Measurements from ENCODE around the gene CMTM5. TPM values are rescaled to one million over a fixed set of nuclear protein-coding genes. Genes with fewer than 3 reads are reported as not detected.

CMTM5 gene
- total RNA-seq, 1 experiment from 2014 or later: 0.14 TPM

DNA sequence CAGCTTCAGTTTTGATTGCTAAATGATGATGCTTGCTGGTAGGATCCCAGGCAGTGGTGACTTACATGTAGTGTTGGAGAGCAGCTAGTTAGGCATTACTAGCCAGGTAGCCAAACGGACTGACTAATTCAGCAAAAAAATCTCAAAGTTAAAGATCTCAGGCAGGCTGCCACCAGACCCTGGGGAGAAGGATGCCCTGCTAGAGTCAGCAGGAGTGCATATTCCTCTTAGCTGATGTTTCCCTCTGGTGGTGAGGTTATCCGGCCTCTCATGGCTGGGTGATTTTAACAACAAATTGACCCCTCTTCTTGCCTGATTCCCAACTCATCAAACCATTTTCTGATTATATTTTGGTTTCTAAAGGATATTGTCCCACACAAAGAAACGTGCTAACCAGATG is 14.6 kb upstream of the CMTM5 start:
- DNase-seq: peak; percentile 74
- Histone ChIP-seq H3K27me3 (ENCODE audit: control insufficient read depth, insufficient read depth, low read length) (peaks cover 2% of the 10 kb centered on the region; the same call in 1 of the 2 replicates), H3K36me3 (replicated peaks; ENCODE audit: control insufficient read depth, insufficient read depth, low read length) (peaks cover 1% of the 10 kb centered on the region; the same call in 1 of the 2 replicates), H3K4me3 (ENCODE audit: insufficient read depth, low read depth, low read length) (no peak overlapping the region)

DNA sequence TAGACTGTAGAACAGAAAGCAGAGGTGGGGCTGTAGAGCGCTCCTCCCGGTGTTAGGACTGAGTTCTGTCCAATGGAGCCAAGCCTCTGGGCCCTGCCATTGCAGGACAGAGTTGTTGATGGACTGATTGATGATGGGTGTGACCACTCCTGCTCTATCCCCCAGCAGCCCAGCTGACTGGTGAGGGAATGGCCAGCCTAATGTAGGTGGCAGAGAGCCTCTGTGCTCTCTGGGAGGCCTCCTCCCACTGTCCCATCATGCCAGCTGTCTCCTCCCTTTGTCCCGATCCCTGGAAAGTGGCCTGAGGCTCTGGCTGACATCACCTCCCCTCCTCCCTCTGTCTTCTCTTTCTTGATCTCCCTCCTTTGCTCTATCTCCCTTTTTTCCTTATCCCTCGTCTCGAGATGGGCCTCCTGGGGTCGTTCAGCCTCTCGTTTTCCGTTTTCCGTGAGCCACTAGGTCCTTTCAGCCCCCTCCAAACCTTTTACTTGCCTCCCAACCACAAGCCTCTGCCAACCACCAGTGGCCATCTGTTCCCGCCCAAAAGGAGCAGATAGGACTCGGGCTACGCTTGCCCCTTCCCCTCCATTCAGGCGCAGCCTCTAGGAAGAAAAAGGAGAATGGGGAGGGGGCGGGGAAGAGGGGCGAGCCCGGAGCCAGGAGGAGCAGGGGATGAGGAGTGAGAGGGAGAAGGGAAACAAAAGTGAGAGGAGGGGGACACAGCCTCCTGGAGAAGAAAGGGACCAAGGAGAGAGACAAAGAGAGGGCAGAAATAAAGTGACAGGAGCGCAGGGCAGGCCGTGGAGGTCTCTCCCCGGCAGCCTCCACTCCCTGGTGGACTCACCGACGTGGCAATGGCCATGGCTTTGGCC is 12.4 kb upstream of the CMTM5 start:
- Histone ChIP-seq H3K4me3 (ENCODE audit: insufficient read depth, low read depth, low read length) (peak overlapping the region; percentile 84), H3K36me3 (replicated peaks; ENCODE audit: control insufficient read depth, insufficient read depth, low read length) (no peaks in the 10 kb centered on the region; the same call in 1 of the 2 replicates), H3K27me3 (ENCODE audit: control insufficient read depth, insufficient read depth, low read length) (peaks cover 9% of the 10 kb centered on the region)
- DNase-seq: peak; percentile 89

DNA sequence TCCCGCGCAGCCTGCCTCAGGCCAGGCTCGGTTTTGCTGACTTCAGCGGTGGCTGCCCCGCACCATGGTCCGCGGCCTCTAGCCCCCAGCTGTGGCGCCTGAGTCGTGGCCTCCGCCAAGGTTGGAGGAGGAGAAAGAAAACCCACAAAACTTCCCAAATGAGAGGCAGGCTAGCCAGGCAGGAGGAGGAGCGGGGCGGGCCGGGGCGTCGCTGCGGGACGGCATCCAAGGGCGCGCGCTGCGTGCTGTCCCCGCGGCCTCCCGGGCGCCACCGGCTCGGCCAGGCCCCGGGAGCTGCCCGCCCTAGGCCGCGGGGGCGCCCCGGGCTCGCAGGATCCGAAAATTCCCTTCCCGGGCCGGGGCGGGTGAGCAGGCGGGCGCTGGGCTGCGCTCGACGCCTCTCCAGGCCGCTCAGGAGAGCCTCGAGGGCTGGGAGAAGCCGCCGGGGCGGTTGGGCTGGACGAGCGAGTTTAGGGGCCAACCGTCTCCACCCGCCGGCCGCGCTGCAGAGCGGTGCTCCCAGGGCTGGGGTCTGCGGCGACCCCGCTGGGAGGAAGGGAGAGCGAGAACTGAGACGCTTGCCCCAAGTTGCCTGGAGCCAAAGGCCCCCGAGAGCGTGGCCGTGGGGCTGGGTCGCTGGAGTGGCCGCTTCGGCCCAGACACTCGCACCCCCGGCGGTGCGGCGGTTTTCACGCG is 11.7 kb upstream of the CMTM5 start, which contains the start of gene EFS:
Gene EFS (minus strand): TSS at position 137 of the 696 bp plus-strand sequence. CDS start 147 bp downstream, outside the sequence.
- Histone ChIP-seq H3K36me3 (replicated peaks; ENCODE audit: control insufficient read depth, insufficient read depth, low read length) (no peaks in the 10 kb centered on the region; the same call in 1 of the 2 replicates), H3K27me3 (ENCODE audit: control insufficient read depth, insufficient read depth, low read length) (peaks cover 9% of the 10 kb centered on the region), H3K4me3 (ENCODE audit: insufficient read depth, low read depth, low read length) (peak within 1 kb of the TSS; percentile 84)
- peak; percentile 88 for DNase-seq

DNA sequence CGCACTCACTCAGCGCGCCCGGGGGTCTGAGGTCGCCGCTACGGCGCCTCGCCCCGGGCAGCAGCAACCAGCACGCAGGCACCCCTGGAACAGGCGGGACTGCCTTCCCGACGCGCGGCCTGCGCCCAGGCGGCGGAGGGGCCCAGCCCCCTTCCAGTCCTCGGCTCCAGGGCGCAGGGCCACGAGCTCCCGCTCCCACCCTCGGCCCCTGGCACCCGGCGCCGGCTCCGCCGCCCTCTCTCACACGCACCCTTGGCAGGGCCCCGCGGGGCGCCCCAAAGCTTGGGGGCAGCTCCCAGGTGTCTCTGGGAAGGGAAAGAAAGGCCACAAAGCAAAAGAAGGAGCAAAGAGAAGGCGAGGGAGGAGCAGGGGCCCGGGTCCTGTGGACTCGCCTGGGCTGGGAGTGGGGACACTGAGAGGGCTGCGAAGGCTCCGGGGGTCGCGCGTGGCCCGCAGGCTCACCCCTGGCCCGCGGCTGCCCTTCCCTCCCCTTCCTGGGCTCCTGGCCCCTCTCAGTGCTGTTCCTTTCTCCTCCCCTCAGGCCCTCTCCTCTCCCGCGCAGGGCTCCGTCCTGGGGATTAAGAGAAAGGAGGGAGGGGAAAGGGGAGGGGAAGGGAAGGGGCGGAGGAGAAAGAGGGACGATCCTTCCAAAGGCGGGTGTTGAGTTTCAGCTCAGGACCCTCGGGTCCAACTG is 11.0 kb upstream of the CMTM5 start:
- Histone ChIP-seq H3K27me3 (ENCODE audit: control insufficient read depth, insufficient read depth, low read length) (peaks cover 9% of the 10 kb centered on the region), H3K36me3 (replicated peaks; ENCODE audit: control insufficient read depth, insufficient read depth, low read length) (no peaks in the 10 kb centered on the region), H3K4me3 (ENCODE audit: insufficient read depth, low read depth, low read length) (peak overlapping the region; percentile 84)
- DNase-seq: peak; percentile 97

DNA sequence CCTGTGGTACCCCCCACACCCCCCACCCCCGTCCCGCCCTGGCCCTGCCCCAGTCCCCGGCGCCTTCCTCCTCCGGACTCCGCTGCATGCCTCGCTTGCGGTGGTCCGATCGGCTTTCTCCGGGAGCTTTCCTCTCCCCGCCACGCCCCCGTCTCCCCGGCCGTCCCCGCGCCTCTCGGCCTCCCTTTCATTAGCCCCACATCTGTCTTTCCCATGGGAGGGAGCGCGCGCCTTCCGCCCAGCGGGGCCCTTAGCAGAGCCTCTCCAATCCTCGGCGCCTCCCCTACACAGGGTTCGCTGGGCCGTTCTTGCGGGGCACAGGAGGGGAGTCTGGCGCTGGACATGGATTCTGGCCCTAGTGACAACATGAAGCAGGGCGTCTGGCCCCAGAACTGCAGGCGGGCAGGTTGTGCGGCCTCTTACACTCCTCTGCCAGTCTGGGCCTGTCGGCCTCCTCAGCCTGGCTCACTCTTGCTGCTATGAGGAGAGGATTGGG is 10.4 kb upstream of the CMTM5 start:
- DNase-seq: no peak
- Histone ChIP-seq H3K4me3 (ENCODE audit: insufficient read depth, low read depth, low read length) (peak overlapping the region; percentile 84), H3K36me3 (replicated peaks; ENCODE audit: control insufficient read depth, insufficient read depth, low read length) (no peaks in the 10 kb centered on the region), H3K27me3 (ENCODE audit: control insufficient read depth, insufficient read depth, low read length) (peaks cover 9% of the 10 kb centered on the region)

DNA sequence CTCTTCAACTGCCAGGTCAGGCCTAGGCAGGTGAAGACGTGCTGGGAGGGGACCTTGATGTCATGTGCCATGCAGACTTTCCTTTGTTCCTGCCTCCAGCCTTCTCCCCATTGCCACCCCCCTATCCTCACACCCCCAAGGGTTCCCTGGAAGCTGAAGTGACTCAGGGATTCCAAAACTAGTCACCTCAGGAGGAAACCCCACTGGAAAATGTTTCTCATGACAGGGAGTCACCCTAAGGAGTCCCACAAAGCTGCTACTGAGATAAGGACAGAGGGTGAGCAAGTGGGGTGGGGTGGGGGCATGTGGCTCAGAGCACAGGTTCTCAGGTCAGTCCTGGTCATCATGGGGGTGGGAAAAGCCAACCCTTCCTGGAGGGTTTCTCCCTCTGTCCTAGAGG is 6.6 kb upstream of the CMTM5 start:
- no peak for DNase-seq
- Histone ChIP-seq H3K4me3 (ENCODE audit: insufficient read depth, low read depth, low read length) (no peak overlapping the region), H3K27me3 (ENCODE audit: control insufficient read depth, insufficient read depth, low read length) (peaks cover 8% of the 10 kb centered on the region), H3K36me3 (replicated peaks; ENCODE audit: control insufficient read depth, insufficient read depth, low read length) (no peaks in the 10 kb centered on the region)

DNA sequence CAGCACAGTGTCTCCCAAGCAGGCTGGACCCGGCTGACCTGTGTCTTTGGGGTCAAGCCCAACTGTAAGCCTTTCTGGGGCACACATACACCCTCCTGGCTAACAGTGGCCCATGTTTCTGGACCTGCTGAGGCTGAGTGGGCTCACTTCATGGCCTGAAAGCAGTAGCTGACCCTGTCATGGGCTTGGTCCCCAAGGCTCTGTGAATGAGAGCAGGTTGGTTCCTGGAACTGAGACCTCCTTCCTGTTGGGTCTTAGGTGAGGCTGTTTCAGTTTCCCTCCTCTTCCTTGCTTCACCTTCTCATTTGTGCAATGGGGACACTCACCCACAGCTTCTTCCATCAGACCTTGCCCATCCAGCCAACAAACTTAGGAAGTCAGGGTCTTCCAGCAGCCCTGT is 5.0 kb upstream of the CMTM5 start:
- no peak for DNase-seq
- Histone ChIP-seq H3K27me3 (ENCODE audit: control insufficient read depth, insufficient read depth, low read length) (peaks cover 9% of the 10 kb centered on the region), H3K4me3 (ENCODE audit: insufficient read depth, low read depth, low read length) (no peak overlapping the region), H3K36me3 (replicated peaks; ENCODE audit: control insufficient read depth, insufficient read depth, low read length) (no peaks in the 10 kb centered on the region)

DNA sequence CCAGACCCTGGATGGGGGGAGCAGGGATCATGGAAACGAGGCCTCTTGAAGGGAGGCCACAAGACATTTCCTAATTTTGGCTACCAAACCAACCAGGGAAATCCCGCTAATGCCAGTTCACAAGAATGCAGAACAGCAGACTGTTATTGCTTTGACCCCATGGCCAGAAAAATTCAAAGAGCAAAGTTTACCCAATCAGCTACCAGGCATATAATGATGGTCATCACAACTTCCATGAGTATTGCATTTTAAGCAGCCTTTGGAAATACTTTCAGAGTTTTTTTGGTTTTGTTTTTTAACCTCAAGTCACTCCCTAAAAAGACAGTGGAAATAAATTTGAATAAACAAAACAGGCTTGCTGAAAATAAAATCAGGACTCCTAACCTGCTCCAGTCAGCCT is 4.3 kb upstream of the CMTM5 start, which contains the start of gene IL25:
Gene IL25 (plus strand): TSS at position 301 of the 400 bp plus-strand sequence.
- peaks cover 10% of the 10 kb centered on the region for H3K27me3 ChIP-seq (ENCODE audit: control insufficient read depth, insufficient read depth, low read length)
- no peak for DNase-seq
- no peak within 1 kb of the TSS for H3K4me3 ChIP-seq (ENCODE audit: insufficient read depth, low read depth, low read length)
- H3K36me3 ChIP-seq (replicated peaks; ENCODE audit: control insufficient read depth, insufficient read depth, low read length): no peaks in the 10 kb centered on the region

DNA sequence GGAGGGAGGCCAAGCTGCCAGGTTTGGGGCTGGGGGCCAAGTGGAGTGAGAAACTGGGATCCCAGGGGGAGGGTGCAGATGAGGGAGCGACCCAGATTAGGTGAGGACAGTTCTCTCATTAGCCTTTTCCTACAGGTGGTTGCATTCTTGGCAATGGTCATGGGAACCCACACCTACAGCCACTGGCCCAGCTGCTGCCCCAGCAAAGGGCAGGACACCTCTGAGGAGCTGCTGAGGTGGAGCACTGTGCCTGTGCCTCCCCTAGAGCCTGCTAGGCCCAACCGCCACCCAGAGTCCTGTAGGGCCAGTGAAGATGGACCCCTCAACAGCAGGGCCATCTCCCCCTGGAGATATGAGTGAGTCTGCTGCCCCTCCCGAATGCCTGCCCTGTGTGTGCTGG is 3.8 kb upstream of the CMTM5 start:
- H3K36me3 ChIP-seq (replicated peaks; ENCODE audit: control insufficient read depth, insufficient read depth, low read length): no peaks in the 10 kb centered on the region
- H3K4me3 ChIP-seq (ENCODE audit: insufficient read depth, low read depth, low read length): no peak overlapping the region
- peaks cover 5% of the 10 kb centered on the region for H3K27me3 ChIP-seq (ENCODE audit: control insufficient read depth, insufficient read depth, low read length)
- no peak for DNase-seq

DNA sequence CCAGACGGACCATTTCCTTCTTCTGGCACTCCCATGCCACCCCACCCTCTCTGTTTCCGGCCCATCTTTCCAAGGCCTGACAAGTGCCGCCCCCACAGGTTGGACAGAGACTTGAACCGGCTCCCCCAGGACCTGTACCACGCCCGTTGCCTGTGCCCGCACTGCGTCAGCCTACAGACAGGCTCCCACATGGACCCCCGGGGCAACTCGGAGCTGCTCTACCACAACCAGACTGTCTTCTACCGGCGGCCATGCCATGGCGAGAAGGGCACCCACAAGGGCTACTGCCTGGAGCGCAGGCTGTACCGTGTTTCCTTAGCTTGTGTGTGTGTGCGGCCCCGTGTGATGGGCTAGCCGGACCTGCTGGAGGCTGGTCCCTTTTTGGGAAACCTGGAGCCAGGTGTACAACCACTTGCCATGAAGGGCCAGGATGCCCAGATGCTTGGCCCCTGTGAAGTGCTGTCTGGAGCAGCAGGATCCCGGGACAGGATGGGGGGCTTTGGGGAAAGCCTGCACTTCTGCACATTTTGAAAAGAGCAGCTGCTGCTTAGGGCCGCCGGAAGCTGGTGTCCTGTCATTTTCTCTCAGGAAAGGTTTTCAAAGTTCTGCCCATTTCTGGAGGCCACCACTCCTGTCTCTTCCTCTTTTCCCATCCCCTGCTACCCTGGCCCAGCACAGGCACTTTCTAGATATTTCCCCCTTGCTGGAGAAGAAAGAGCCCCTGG is 1.2 kb upstream of the CMTM5 start:
- no peak overlapping the region for H3K4me3 ChIP-seq (ENCODE audit: insufficient read depth, low read depth, low read length)
- no peaks in the 10 kb centered on the region for H3K36me3 ChIP-seq (replicated peaks; ENCODE audit: control insufficient read depth, insufficient read depth, low read length)
- peaks cover 3% of the 10 kb centered on the region for H3K27me3 ChIP-seq (ENCODE audit: control insufficient read depth, insufficient read depth, low read length)
- DNase-seq: no peak

DNA sequence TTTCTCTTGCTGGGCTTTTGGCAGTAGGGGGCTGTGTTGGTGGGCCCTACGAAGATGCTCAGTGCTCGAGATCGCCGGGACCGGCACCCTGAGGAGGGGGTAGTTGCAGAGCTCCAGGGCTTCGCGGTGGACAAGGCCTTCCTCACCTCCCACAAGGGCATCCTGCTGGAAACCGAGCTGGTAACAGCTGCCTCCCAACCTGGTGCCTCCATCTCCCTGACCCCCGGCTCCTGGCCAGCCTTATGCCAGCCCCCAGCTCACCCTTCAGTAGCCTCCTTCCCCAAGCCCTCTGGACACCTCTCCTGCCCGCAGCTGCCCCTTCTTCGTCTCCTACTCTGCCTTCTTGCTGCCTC is 328 bp downstream of the CMTM5 start:
- no peak for DNase-seq
- Histone ChIP-seq H3K4me3 (ENCODE audit: insufficient read depth, low read depth, low read length) (no peak overlapping the region), H3K36me3 (replicated peaks; ENCODE audit: control insufficient read depth, insufficient read depth, low read length) (no peaks in the 10 kb centered on the region)

DNA sequence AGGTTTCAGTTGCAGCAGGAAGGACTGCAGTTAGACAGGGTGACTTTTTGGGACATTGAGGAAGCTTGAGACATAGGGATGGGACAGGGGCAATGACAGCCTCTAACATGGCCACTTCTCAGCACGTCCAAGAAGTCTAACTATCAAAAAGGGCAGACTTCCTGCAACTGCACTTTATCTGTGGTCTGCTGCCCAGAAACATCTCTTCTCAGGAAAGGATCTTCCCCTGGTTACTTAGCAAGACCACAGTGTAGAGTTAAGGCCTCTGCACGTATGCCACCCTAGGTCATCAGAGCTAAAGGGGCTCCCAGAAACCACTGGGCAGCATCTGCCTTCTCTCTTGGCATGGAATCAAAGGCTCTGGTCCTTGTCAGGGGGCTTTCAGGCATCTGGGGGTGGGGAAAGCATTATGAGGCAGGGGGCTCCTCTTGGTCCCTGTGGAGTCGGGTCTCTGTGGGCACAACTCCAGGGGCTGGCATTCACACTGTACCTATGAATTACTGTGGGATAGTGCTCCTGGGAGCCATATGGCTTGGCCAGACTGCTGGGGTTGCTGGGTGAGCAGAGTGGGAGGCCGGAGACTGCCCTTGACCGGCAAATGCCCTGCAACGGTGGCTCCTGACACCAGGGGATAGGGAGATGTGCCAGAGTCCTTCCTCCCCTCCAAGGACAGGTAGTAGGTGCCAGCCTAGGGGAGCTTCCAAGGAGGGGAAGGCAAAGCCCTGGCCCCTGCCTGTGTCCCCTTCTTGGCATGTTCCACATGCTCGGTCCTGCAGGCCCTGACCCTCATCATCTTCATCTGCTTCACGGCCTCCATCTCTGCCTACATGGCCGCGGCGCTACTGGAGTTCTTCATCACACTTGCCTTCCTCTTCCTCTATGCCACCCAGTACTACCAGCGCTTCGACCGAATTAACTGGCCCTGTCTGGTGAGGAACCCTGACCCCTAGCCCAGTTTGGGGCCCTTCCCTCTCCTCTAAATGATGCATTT is 1.0 kb downstream of the CMTM5 start:
- DNase-seq: no peak
- Histone ChIP-seq H3K36me3 (replicated peaks; ENCODE audit: control insufficient read depth, insufficient read depth, low read length) (no peaks in the 10 kb centered on the region), H3K4me3 (ENCODE audit: insufficient read depth, low read depth, low read length) (no peak overlapping the region), H3K27me3 (ENCODE audit: control insufficient read depth, insufficient read depth, low read length) (peaks cover 4% of the 10 kb centered on the region)

More for the DNA sequence above, 328 bp downstream of the CMTM5 start:
- peaks cover 3% of the 10 kb centered on the region for H3K27me3 ChIP-seq (ENCODE audit: control insufficient read depth, insufficient read depth, low read length)

DNA sequence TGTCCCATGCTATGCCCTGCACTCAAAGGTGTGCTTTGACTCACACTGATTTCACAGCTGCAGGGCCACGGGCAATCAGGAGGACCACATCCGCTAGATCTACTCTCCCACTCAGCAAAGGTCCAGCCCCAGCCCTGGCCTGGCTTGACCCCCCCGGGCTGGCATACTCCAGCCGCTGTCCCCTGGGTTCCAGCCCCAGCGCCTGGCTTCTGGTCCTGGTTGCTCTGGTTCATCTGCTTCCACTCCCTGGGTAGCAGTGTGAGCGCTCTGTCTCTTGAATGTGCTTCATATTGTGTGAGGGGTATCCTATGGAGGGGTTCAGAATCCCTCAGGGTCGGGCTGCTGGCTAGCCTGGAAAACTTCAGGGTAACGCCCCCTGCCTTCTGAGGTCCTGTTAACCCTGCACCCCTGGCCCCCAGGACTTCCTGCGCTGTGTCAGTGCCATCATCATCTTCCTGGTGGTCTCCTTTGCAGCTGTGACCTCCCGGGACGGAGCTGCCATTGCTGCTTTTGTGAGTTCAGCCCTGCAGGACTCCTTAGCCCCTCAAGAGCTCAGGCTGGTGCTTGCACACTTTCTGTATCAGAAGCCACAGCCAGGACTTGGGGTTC is 1.9 kb downstream of the CMTM5 start:
- no peaks in the 10 kb centered on the region for H3K36me3 ChIP-seq (replicated peaks; ENCODE audit: control insufficient read depth, insufficient read depth, low read length)
- no peak overlapping the region for H3K4me3 ChIP-seq (ENCODE audit: insufficient read depth, low read depth, low read length)
- no peak for DNase-seq
- peaks cover 4% of the 10 kb centered on the region for H3K27me3 ChIP-seq (ENCODE audit: control insufficient read depth, insufficient read depth, low read length)
